Neural progenitor cell (in vitro differentiated cells): Measurements from ENCODE around the gene FARP2. TPM values are rescaled to one million over a fixed set of nuclear protein-coding genes. Genes with fewer than 3 reads are reported as not detected.
"Not testable (repeated sequence)": the region's sequence is repeated elsewhere in the genome, so short reads cannot be mapped to it uniquely, and the experiment has no call there.

Source experiments
- DNase-seq: peaks from one replicate; pipeline ENCODE4 v3.0.0-alpha.2; 2016; ENCODE audit warnings: low spot score
- H2AFZ ChIP-seq: fragments of 200-600 bp; sonication (generic); replicated peaks from 2 replicates; pipeline ENCODE4 v1.6.1; 2016; ENCODE audit warnings: antibody characterized with exemption
- H3F3A ChIP-seq: fragments of 200-600 bp; sonication (generic); 2 replicates; pipeline ENCODE4 v1.6.1; 2016; ENCODE audit warnings: antibody characterized with exemption, low read depth
- H3K27ac ChIP-seq: fragments of 200-600 bp; sonication (generic); 2 replicates; pipeline ENCODE4 v1.5.1; 2016; ENCODE audit warnings: mild to moderate bottlenecking
- H3K27me3 ChIP-seq: fragments of 200-600 bp; sonication (generic); 2 replicates; pipeline ENCODE4 v1.6.1; 2016; ENCODE audit warnings: mild to moderate bottlenecking, moderate library complexity
- H3K36me3 ChIP-seq: fragments of 200-600 bp; sonication (generic); 2 replicates; pipeline ENCODE4 v1.5.1; 2016
- H3K4me1 ChIP-seq: fragments of 200-600 bp; sonication (generic); 2 replicates; pipeline ENCODE4 v1.6.1; 2016; ENCODE audit warnings: mixed run types
- H3K4me2 ChIP-seq: fragments of 200-600 bp; sonication (generic); 2 replicates; pipeline ENCODE4 v1.6.1; 2016
- H3K4me3 ChIP-seq: fragments of 200-600 bp; sonication (generic); 2 replicates; pipeline ENCODE4 v1.5.1; 2016
- H3K79me2 ChIP-seq: fragments of 200-600 bp; sonication (generic); 2 replicates; pipeline ENCODE4 v1.6.1; 2016; ENCODE audit warnings: low read depth
- H3K9ac ChIP-seq: fragments of 200-600 bp; sonication (generic); 2 replicates; pipeline ENCODE4 v1.6.1; 2016
- H3K9me3 ChIP-seq: fragments of 200-600 bp; sonication (generic); 2 replicates; pipeline ENCODE4 v1.5.1; 2016; ENCODE audit warnings: low read depth
- H4K20me1 ChIP-seq: fragments of 200-600 bp; sonication (generic); 2 replicates; pipeline ENCODE4 v1.6.1; 2016; ENCODE audit warnings: low read depth
- H3K27ac Mint-ChIP-seq: 3 replicates; pipeline ENCODE4 v1.8.0; 2021; ENCODE audit warnings: mixed read lengths
- H3K27me3 Mint-ChIP-seq: 2 replicates; pipeline ENCODE4 v1.8.0; 2022; ENCODE audit warnings: low read depth, mild to moderate bottlenecking, inconsistent platforms, moderate library complexity, mixed read lengths; ENCODE audit not compliant: insufficient read depth
- H3K36me3 Mint-ChIP-seq: 3 replicates; pipeline ENCODE4 v1.8.0; 2021; ENCODE audit warnings: mixed read lengths
- H3K4me1 Mint-ChIP-seq: 3 replicates; pipeline ENCODE4 v1.8.0; 2021; ENCODE audit warnings: mixed read lengths
- H3K4me3 Mint-ChIP-seq: 3 replicates; pipeline ENCODE4 v1.8.0; 2021; ENCODE audit warnings: mild to moderate bottlenecking, moderate library complexity, mixed read lengths
- H3K9me3 Mint-ChIP-seq: 3 replicates; pipeline ENCODE4 v1.8.0; 2020; ENCODE audit warnings: mixed read lengths
- CTCF ChIP-seq: fragments of 200-600 bp; sonication (generic); IDR thresholded peaks from 2 replicates; pipeline ENCODE4 v1.5.1; 2017; ENCODE audit warnings: antibody characterized with exemption, mild to moderate bottlenecking
- EZH2 ChIP-seq: fragments of 200-600 bp; sonication (generic); IDR thresholded peaks from 2 replicates; pipeline ENCODE4 v1.6.1; 2017; ENCODE audit warnings: antibody characterized with exemption, mild to moderate bottlenecking, moderate library complexity
- EZH2phosphoT487 ChIP-seq: fragments of 200-600 bp; sonication (generic); IDR thresholded peaks from 2 replicates; pipeline ENCODE4 v1.6.1; 2017; ENCODE audit warnings: antibody characterized with exemption
- total RNA-seq: library from RNA; depleted of rRNA; stranded (reverse); fragments of >200 nt; gene quantifications from 2 replicates; pipeline ENCODE4 v1.2.3, GENCODE V29; 2015; ENCODE audit warnings: low replicate concordance

The FARP2 gene
- total RNA-seq, 1 donor from 2014 or later = 32.3 TPM

- H3K4me3 Mint-ChIP-seq = no peak overlapping the region
- Histone ChIP-seq H3K36me3 (no peaks in the 10 kb centered on the region), H3K27ac (no peak overlapping the region), H2AFZ (no peak overlapping the region), H3K9ac (no peak overlapping the region), H4K20me1 (peaks cover 6% of the 10 kb centered on the region), H3K27me3 (no peaks in the 10 kb centered on the region), H3K4me1 (peaks cover 11% of the 10 kb centered on the region), H3F3A (peaks cover 6% of the 10 kb centered on the region), H3K79me2 (no peaks in the 10 kb centered on the region), H3K4me2 (no peak overlapping the region), H3K4me3 (no peak overlapping the region), H3K9me3 (no peaks in the 10 kb centered on the region)
- no peaks in the 10 kb centered on the region for H3K9me3 Mint-ChIP-seq
- DNase-seq = no peak
- TF ChIP-seq EZH2phosphoT487 = no peak
- no peak for TF ChIP-seq EZH2
- no peak for TF ChIP-seq CTCF
- H3K4me1 Mint-ChIP-seq = peaks cover 8% of the 10 kb centered on the region
- H3K36me3 Mint-ChIP-seq = peaks cover 15% of the 10 kb centered on the region
- no peaks in the 10 kb centered on the region for H3K27me3 Mint-ChIP-seq
- H3K27ac Mint-ChIP-seq = no peak overlapping the region
Measured at GRCh38 chr2:241389697-241390096, 33.6 kb downstream of the FARP2 start.

GRCh38 chr2:241390301-241391206, 34.5 kb downstream of the FARP2 start:
- Mint-ChIP-seq H3K36me3 (peaks cover 16% of the 10 kb centered on the region), H3K4me1 (peaks cover 8% of the 10 kb centered on the region), H3K9me3 (no peaks in the 10 kb centered on the region), H3K27ac (no peak overlapping the region), H3K27me3 (no peaks in the 10 kb centered on the region), H3K4me3 (no peak overlapping the region)
- no peak overlapping the region for H3K27ac ChIP-seq
- H3K9me3 ChIP-seq = no peaks in the 10 kb centered on the region
- TF ChIP-seq EZH2 = no peak
- TF ChIP-seq EZH2phosphoT487 = no peak
- TF ChIP-seq CTCF = no peak
- H3K4me3 ChIP-seq = no peak overlapping the region
- peaks cover 6% of the 10 kb centered on the region for H4K20me1 ChIP-seq
- peaks cover 11% of the 10 kb centered on the region for H3K4me1 ChIP-seq
- H3K36me3 ChIP-seq = no peaks in the 10 kb centered on the region
- no peaks in the 10 kb centered on the region for H3K79me2 ChIP-seq
- H3K4me2 ChIP-seq = no peak overlapping the region
- no peak for DNase-seq
- H3F3A ChIP-seq = peaks cover 6% of the 10 kb centered on the region
- no peak overlapping the region for H3K9ac ChIP-seq
- no peak overlapping the region for H2AFZ ChIP-seq
- no peaks in the 10 kb centered on the region for H3K27me3 ChIP-seq

- H3F3A ChIP-seq = peaks cover 3% of the 10 kb centered on the region
- TF ChIP-seq EZH2 (no peak), CTCF (peak; percentile 56)
- no peak overlapping the region for H3K9ac ChIP-seq
- H3K4me1 ChIP-seq = no peaks in the 10 kb centered on the region
- Mint-ChIP-seq H3K27me3 (no peaks in the 10 kb centered on the region), H3K4me1 (peaks cover 3% of the 10 kb centered on the region), H3K4me3 (no peak overlapping the region), H3K9me3 (no peaks in the 10 kb centered on the region), H3K27ac (no peak overlapping the region), H3K36me3 (peaks cover 12% of the 10 kb centered on the region)
- no peak overlapping the region for H3K27ac ChIP-seq
- H3K79me2 ChIP-seq = no peaks in the 10 kb centered on the region
- no peak overlapping the region for H3K4me2 ChIP-seq
- no peaks in the 10 kb centered on the region for H3K27me3 ChIP-seq
- H3K9me3 ChIP-seq = no peaks in the 10 kb centered on the region
- H3K4me3 ChIP-seq = no peak overlapping the region
- no peaks in the 10 kb centered on the region for H4K20me1 ChIP-seq
- peak; percentile 66 for DNase-seq
- no peak overlapping the region for H2AFZ ChIP-seq
- H3K36me3 ChIP-seq = no peaks in the 10 kb centered on the region
Measured at GRCh38 chr2:241391892-241392665, 36.0 kb downstream of the FARP2 start.

GRCh38 chr2:241392753-241393152, 36.7 kb downstream of the FARP2 start:
- H3K27me3 Mint-ChIP-seq, H3F3A ChIP-seq, H3K4me2 ChIP-seq: not testable (repeated sequence)

More at GRCh38 chr2:241392753-241393152, 36.7 kb downstream of the FARP2 start:
- not testable (repeated sequence) for H3K4me3 Mint-ChIP-seq, H3K9me3 Mint-ChIP-seq, H3K9me3 ChIP-seq, H3K4me1 ChIP-seq, H3K4me1 Mint-ChIP-seq, H3K79me2 ChIP-seq, DNase-seq, H3K27ac ChIP-seq, H2AFZ ChIP-seq, H4K20me1 ChIP-seq, H3K4me3 ChIP-seq, H3K27ac Mint-ChIP-seq, H3K27me3 ChIP-seq, H3K36me3 ChIP-seq, H3K9ac ChIP-seq
- peaks cover 11% of the 10 kb centered on the region for H3K36me3 Mint-ChIP-seq
